Hepatocyte (in vitro differentiated cells): ENCODE results near the gene KCNQ1.

Experiments used
- EZH2phosphoT487 ChIP-seq: fragments of 200-600 bp; sonication (generic); IDR thresholded peaks from one replicate; pipeline ENCODE4 v1.6.1; 2018; ENCODE audit warnings: antibody characterized with exemption, mild to moderate bottlenecking, low read depth, moderate library complexity; ENCODE audit not compliant: unreplicated experiment, severe bottlenecking
- TF ChIP-seq, protein P1 (sequence below): fragments of 200-600 bp; sonication (generic); IDR thresholded peaks from 2 replicates; pipeline ENCODE4 v1.5.1; 2016; ENCODE audit warnings: antibody characterized with exemption, mild to moderate bottlenecking; ENCODE audit not compliant: poor library complexity

DNA sequence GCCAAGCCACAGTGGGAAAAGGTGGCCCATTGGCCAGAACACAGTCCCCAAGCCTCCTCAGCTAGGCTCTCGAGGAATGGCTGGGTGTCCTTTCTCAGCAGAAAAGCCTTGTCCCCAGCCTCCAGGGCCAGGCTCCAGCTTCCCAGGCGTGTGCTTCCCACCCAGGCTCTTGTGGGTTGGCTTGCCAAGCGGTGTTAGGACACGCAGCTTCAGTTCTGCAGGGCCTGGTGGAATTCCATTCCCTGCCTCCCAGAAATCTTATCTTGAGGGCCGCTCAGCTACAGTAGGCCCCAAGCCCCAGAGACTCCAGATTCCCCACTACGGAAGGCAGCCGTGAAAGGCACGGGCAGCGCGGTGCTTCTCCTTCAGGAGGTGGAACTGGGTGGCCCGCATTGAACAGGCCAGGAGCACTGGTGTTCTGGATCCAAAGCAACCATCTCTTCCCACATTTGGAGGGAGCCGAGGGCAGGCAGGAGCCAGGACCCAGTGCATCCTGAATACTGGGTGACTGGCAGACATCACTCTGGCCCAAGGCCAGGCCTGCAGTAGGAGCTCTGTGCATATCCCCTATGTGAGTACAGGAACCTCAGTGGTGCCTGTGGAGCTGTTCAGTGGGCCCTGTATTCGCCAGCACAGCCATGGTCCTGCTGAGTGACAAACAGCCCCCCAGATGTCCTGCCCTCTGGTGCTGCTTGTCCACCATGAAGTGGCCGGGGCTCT, 271.7 kb downstream of the KCNQ1 start:
- TF ChIP-seq, protein P1, sequence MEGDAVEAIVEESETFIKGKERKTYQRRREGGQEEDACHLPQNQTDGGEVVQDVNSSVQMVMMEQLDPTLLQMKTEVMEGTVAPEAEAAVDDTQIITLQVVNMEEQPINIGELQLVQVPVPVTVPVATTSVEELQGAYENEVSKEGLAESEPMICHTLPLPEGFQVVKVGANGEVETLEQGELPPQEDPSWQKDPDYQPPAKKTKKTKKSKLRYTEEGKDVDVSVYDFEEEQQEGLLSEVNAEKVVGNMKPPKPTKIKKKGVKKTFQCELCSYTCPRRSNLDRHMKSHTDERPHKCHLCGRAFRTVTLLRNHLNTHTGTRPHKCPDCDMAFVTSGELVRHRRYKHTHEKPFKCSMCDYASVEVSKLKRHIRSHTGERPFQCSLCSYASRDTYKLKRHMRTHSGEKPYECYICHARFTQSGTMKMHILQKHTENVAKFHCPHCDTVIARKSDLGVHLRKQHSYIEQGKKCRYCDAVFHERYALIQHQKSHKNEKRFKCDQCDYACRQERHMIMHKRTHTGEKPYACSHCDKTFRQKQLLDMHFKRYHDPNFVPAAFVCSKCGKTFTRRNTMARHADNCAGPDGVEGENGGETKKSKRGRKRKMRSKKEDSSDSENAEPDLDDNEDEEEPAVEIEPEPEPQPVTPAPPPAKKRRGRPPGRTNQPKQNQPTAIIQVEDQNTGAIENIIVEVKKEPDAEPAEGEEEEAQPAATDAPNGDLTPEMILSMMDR = no peak
- TF ChIP-seq EZH2phosphoT487 = no peak
